PFSK-1 (cell line): ENCODE results near the gene SUSD6.

Source experiments
- FOXP2 ChIP-seq: optimal IDR thresholded peaks from 2 replicates; pipeline ENCODE3; 2011; ENCODE audit warnings: borderline replicate concordance, control low read depth, inconsistent platforms; ENCODE audit not compliant: insufficient read depth; ENCODE audit errors: extremely low read length, extremely low read depth
- SIN3A ChIP-seq: IDR thresholded peaks from 2 replicates; pipeline ENCODE4 v1.6.1; 2012; ENCODE audit warnings: mild to moderate bottlenecking, low read length, moderate library complexity, borderline replicate concordance; ENCODE audit not compliant: insufficient read depth
- TAF1 ChIP-seq: IDR thresholded peaks from 2 replicates; pipeline ENCODE4 v1.6.1; 2012; ENCODE audit warnings: low read length, control low read depth, borderline replicate concordance; ENCODE audit not compliant: insufficient read depth

DNA sequence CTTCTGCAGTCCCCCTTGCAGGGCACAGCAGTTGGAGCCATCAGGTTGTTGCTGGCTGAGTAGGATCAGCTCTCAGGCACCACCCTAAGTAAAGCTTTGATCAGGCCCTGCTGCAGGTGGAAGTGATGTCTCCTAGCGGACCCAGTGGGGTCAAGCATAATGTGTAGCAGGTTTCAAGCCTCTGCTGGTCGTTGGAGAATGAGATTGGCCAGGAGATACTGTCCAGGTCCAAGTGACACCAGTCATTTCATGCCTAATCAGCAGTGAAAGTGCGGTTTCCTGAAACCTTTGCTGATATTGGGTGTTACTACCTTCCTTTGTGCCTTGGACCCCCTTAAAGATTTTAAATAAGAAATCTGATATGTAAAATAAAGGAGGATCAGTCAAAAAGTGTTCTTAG lies 72.6 kb downstream of the SUSD6 start:
- TF ChIP-seq FOXP2 (no peak), SIN3A (no peak), TAF1 (no peak)
